Liver (tissue), 9 donors: ENCODE results near the gene PRIMPOL. TPM values are rescaled to one million over a fixed set of nuclear protein-coding genes. Genes with fewer than 3 reads are reported as not detected.
A peak's percentile ranks its signal among the peaks of the same experiment; 100 is the strongest.

Experiments
- DNase-seq: peaks from one replicate; pipeline ENCODE4 v3.0.0-alpha.2; 2017; ENCODE audit warnings: low spot score
- H3K27ac ChIP-seq, 2 donors: one replicate each; pipeline ENCODE4 v1.7.0; 2013; ENCODE audit warnings: inconsistent platforms in 2 of 2, low read length in 2 of 2, control low read depth in 1 of 2, low read depth in 1 of 2, mild to moderate bottlenecking in 1 of 2
- H3K27me3 ChIP-seq, 4 donors: one replicate each; pipeline versions ENCODE4 v1.6.1 to v1.7.0; 2013; ENCODE audit warnings: low read length in 3 of 4, inconsistent platforms in 1 of 4, mild to moderate bottlenecking in 1 of 4, moderate library complexity in 1 of 4; ENCODE audit not compliant: control insufficient read depth in 4 of 4, insufficient read depth in 4 of 4
- H3K36me3 ChIP-seq, 4 donors: one replicate each; pipeline versions ENCODE4 v1.6.1 to v1.7.0; 2013; ENCODE audit warnings: low read length in 3 of 4, mild to moderate bottlenecking in 3 of 4, low read depth in 1 of 4, moderate library complexity in 1 of 4; ENCODE audit not compliant: control insufficient read depth in 4 of 4, insufficient read depth in 3 of 4
- H3K4me1 ChIP-seq, 4 donors: one replicate each; pipeline versions ENCODE4 v1.6.1 to v1.7.0; 2013; ENCODE audit warnings: low read length in 3 of 4, mild to moderate bottlenecking in 3 of 4, moderate library complexity in 1 of 4; ENCODE audit not compliant: control insufficient read depth in 4 of 4, insufficient read depth in 4 of 4
- H3K4me3 ChIP-seq, 3 donors: one replicate each; pipeline versions ENCODE4 v1.6.1 to v1.7.0; 2013; ENCODE audit warnings: low read length in 3 of 3, control low read depth in 1 of 3, low read depth in 1 of 3, mild to moderate bottlenecking in 1 of 3
- H3K9ac ChIP-seq, 2 donors: one replicate each; pipeline ENCODE4 v1.7.0; 2013; ENCODE audit warnings: low read length in 2 of 2, mild to moderate bottlenecking in 2 of 2, moderate library complexity in 2 of 2, control low read depth in 1 of 2, low read depth in 1 of 2
- H3K9me3 ChIP-seq, 4 donors: one replicate each; pipeline versions ENCODE4 v1.6.1 to v1.7.0; 2013; ENCODE audit warnings: low read length in 3 of 4; ENCODE audit not compliant: control insufficient read depth in 4 of 4
- EGR1 ChIP-seq, 2 donors: IDR thresholded peaks; 2 replicates each; pipeline ENCODE4 v1.6.1; 2016 to 2018; ENCODE audit warnings: antibody characterized with exemption in 2 of 2, low read depth in 2 of 2
- FOXA1 ChIP-seq: IDR thresholded peaks from 2 replicates; pipeline ENCODE4 v1.6.1; 2016; ENCODE audit warnings: antibody characterized with exemption
- FOXA2 ChIP-seq: IDR thresholded peaks from 2 replicates; pipeline ENCODE4 v1.6.1; 2016; ENCODE audit warnings: antibody characterized with exemption
- GABPA ChIP-seq, 2 donors: IDR thresholded peaks in 1 of 2; conservative IDR thresholded peaks in 1 of 2; 2 replicates each; pipeline ENCODE4 v1.6.1; 2016; ENCODE audit warnings: antibody characterized with exemption in 2 of 2, mild to moderate bottlenecking in 1 of 2, moderate library complexity in 1 of 2
- HNF4A ChIP-seq, 2 donors: conservative IDR thresholded peaks; 2 replicates each; pipeline ENCODE4 v1.6.1; 2016; ENCODE audit warnings: antibody characterized with exemption in 2 of 2, mild to moderate bottlenecking in 2 of 2
- HNF4G ChIP-seq: IDR thresholded peaks from 2 replicates; pipeline ENCODE4 v1.6.1; 2016; ENCODE audit warnings: antibody characterized with exemption
- JUND ChIP-seq, 2 donors: IDR thresholded peaks; 2 replicates each; pipeline ENCODE4 v1.6.1; 2016; ENCODE audit warnings: antibody characterized with exemption in 2 of 2
- NR2F2 ChIP-seq: IDR thresholded peaks from 2 replicates; pipeline ENCODE4 v1.6.1; 2016; ENCODE audit warnings: antibody characterized with exemption
- RAD21 ChIP-seq, 2 donors: IDR thresholded peaks; 2 replicates each; pipeline ENCODE4 v1.6.1; 2016; ENCODE audit warnings: antibody characterized with exemption in 2 of 2, mild to moderate bottlenecking in 2 of 2
- RXRA ChIP-seq, 2 donors: IDR thresholded peaks; 2 replicates each; pipeline ENCODE4 v1.6.1; 2017 to 2018; ENCODE audit warnings: antibody characterized with exemption in 2 of 2, mild to moderate bottlenecking in 1 of 2
- YY1 ChIP-seq: IDR thresholded peaks from 2 replicates; pipeline ENCODE4 v1.6.1; 2016; ENCODE audit warnings: antibody characterized with exemption, mild to moderate bottlenecking
- WGBS: extraction: QIAGEN DNeasy Blood & Tissue Kit; methylation state at CpG from one replicate; pipeline ENCODE4 v1.1.7; 2013; 5-methylcytosine and 5-hydroxymethylcytosine counted together
- polyA plus RNA-seq, 2 donors: library from polyadenylated mRNA; stranded (reverse) in 1 of 2; unstranded in 1 of 2; fragments of 200-250 nt in 1 of 2; fragments of >200 nt in 1 of 2; fragmentation: Nextera tagmentation in 1 of 2; extraction: Ambion mirVana in 1 of 2; gene quantifications; one replicate each; pipeline versions ENCODE4 v1.2.1 to v1.2.3, GENCODE V29; 2013 to 2015
- total RNA-seq, 2 donors: library from RNA; depleted of rRNA; stranded (reverse); fragments of >200 nt; gene quantifications; one replicate each; pipeline ENCODE4 v1.2.3, GENCODE V29; 2014
- TF ChIP-seq, protein P1 (sequence below): IDR thresholded peaks from 2 replicates; pipeline ENCODE4 v1.6.1; 2016; ENCODE audit warnings: antibody characterized with exemption, mild to moderate bottlenecking
- TF ChIP-seq, protein P2 (sequence below): IDR thresholded peaks from 2 replicates; pipeline ENCODE4 v1.6.1; 2016; ENCODE audit warnings: antibody characterized with exemption
- TF ChIP-seq, protein P3 (sequence below): IDR thresholded peaks from 2 replicates; pipeline ENCODE4 v1.6.1; 2016; ENCODE audit warnings: antibody characterized with exemption
- TF ChIP-seq, protein P4 (sequence below): IDR thresholded peaks from 2 replicates; pipeline ENCODE4 v1.6.1; 2016; ENCODE audit warnings: antibody characterized with exemption
- donor health status: healthy.
- donor health status: healthy.
- donor health status: healthy.
- donor health status: healthy.
- donor health status: healthy.

The PRIMPOL gene
- total and polyA plus RNA-seq, 4 donors = 2.2 to 7.3 (median 5.5) TPM

DNA sequence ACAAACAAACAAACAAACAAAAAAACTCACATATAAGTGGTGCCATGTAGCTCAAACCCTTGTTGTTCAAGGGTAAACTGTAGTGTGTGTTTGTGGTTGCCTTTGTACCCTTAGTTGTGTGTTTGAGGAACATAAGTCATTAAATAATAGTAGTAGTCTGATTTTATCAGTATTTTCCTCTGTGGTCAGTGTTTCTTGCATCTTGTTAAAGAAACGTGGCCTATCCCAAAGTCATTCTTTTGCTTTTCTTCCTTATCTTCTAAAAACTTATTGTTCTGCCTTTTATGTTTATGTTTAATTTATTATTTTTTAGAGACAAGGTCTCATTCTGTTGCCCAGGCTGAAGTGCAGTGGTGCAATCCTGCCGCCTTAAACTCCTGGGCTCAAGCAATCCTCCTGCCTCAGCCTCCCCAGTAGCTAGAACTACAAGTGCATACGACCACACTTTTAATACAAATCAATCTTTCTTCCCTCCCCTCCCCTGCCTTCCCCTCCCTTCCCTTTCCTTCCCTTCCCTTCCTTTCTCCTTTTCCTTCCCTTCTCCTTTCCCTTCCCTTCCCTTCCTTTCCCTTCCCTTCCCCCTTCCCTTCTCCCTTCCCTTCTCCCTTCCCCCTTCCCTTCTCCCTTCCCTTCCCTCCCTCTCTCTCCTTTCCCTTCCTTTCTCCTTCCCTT is 26.4 kb downstream of the PRIMPOL start:
- WGBS = 93% methylated on average over 3 of the region's 3 CpGs
- no peak overlapping the region for H3K4me3 ChIP-seq
- no peaks in the 10 kb centered on the region for H3K9me3 ChIP-seq
- H3K9ac ChIP-seq = no peak overlapping the region
- no peaks in the 10 kb centered on the region for H3K27me3 ChIP-seq
- TF ChIP-seq FOXA2 = no peak
- TF ChIP-seq FOXA1 = no peak
- TF ChIP-seq, protein P1, sequence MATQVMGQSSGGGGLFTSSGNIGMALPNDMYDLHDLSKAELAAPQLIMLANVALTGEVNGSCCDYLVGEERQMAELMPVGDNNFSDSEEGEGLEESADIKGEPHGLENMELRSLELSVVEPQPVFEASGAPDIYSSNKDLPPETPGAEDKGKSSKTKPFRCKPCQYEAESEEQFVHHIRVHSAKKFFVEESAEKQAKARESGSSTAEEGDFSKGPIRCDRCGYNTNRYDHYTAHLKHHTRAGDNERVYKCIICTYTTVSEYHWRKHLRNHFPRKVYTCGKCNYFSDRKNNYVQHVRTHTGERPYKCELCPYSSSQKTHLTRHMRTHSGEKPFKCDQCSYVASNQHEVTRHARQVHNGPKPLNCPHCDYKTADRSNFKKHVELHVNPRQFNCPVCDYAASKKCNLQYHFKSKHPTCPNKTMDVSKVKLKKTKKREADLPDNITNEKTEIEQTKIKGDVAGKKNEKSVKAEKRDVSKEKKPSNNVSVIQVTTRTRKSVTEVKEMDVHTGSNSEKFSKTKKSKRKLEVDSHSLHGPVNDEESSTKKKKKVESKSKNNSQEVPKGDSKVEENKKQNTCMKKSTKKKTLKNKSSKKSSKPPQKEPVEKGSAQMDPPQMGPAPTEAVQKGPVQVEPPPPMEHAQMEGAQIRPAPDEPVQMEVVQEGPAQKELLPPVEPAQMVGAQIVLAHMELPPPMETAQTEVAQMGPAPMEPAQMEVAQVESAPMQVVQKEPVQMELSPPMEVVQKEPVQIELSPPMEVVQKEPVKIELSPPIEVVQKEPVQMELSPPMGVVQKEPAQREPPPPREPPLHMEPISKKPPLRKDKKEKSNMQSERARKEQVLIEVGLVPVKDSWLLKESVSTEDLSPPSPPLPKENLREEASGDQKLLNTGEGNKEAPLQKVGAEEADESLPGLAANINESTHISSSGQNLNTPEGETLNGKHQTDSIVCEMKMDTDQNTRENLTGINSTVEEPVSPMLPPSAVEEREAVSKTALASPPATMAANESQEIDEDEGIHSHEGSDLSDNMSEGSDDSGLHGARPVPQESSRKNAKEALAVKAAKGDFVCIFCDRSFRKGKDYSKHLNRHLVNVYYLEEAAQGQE = no peak
- no peak for TF ChIP-seq RAD21 (IDR thresholded peaks at IDR 0.05)
- TF ChIP-seq, protein P2, sequence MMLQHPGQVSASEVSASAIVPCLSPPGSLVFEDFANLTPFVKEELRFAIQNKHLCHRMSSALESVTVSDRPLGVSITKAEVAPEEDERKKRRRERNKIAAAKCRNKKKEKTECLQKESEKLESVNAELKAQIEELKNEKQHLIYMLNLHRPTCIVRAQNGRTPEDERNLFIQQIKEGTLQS = no peak
- no peak for DNase-seq
- H3K36me3 ChIP-seq = peaks cover 0 to 11% (median 8%) of the 10 kb centered on the region in 4 donors
- H3K27ac ChIP-seq = no peak overlapping the region
- peaks cover 0 to 3% (median 0%) of the 10 kb centered on the region in 4 donors for H3K4me1 ChIP-seq

DNA sequence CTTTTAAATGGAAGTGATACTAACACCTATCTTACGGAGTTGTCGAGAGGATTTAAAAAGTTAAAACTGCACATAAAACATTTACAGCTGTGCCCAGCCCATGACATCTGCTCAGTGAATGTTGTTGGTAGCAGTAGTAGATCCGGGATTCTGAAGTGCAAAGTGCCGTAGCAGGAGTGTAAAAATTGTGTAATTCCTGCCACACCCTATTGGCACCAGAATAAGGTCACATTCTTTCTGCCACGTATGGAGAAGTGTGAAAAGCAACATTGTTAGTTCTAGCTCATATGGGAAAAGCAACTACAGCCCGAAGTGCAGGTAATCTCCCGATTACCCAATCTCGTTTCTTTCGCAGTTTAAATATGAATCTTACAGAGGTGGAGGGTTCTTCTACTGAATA is 31.2 kb downstream of the PRIMPOL start:
- no peak for DNase-seq
- 69% methylated on average over 9 of the region's 9 CpGs for WGBS

DNA sequence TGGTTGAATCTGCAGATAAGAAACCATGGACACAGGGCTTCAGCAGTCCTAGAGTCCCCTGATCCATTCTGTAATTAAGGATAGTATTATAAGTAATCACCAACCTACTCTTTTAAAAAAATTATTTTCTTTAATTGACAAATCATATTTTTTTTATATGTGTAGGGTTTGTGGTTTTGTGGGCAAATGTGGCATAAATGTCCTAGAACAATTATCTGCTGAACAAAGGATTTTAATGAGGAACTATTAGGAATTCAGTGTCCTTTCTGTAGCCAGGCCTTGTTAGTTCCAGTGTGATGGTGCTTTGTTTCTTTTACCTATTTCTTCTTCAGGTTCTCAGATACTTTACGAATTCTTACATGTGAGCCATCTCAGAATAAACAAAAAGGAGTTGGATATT is 32.4 kb downstream of the PRIMPOL start:
- Histone ChIP-seq H3K4me1 (peaks cover 0 to 3% (median 0%) of the 10 kb centered on the region in 4 donors), H3K36me3 (peaks cover 0 to 2% (median under 1%) of the 10 kb centered on the region in 4 donors), H3K27me3 (no peaks in the 10 kb centered on the region), H3K9ac (no peak overlapping the region), H3K9me3 (no peaks in the 10 kb centered on the region), H3K27ac (no peak overlapping the region), H3K4me3 (no peak overlapping the region)
- 97% methylated on average over 1 of the region's 1 CpG for WGBS
- no peak for DNase-seq
- TF ChIP-seq NR2F2 (no peak), RAD21 (IDR thresholded peaks at IDR 0.05) (no peak), RXRA (IDR thresholded peaks at IDR 0.05) (no peak), JUND (IDR thresholded peaks at IDR 0.05) (no peak), HNF4A (conservative IDR thresholded peaks at IDR 0.05) (no peak), YY1 (no peak), FOXA2 (no peak), HNF4G (no peak), GABPA (IDR thresholded peaks at IDR 0.05 in 1 of 2, conservative IDR thresholded peaks at IDR 0.05 in 1 of 2) (no peak), FOXA1 (no peak), EGR1 (IDR thresholded peaks at IDR 0.05; ENCODE audit: low read depth in 2 of 2) (no peak)
- TF ChIP-seq, protein P3, sequence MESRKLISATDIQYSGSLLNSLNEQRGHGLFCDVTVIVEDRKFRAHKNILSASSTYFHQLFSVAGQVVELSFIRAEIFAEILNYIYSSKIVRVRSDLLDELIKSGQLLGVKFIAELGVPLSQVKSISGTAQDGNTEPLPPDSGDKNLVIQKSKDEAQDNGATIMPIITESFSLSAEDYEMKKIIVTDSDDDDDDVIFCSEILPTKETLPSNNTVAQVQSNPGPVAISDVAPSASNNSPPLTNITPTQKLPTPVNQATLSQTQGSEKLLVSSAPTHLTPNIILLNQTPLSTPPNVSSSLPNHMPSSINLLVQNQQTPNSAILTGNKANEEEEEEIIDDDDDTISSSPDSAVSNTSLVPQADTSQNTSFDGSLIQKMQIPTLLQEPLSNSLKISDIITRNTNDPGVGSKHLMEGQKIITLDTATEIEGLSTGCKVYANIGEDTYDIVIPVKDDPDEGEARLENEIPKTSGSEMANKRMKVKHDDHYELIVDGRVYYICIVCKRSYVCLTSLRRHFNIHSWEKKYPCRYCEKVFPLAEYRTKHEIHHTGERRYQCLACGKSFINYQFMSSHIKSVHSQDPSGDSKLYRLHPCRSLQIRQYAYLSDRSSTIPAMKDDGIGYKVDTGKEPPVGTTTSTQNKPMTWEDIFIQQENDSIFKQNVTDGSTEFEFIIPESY = no peak
- TF ChIP-seq, protein P4, sequence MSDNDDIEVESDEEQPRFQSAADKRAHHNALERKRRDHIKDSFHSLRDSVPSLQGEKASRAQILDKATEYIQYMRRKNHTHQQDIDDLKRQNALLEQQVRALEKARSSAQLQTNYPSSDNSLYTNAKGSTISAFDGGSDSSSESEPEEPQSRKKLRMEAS = no peak
- TF ChIP-seq, protein P1 = no peak
- TF ChIP-seq, protein P2 = no peak

More for the DNA sequence above, 31.2 kb downstream of the PRIMPOL start:
- H3K27ac ChIP-seq = no peak overlapping the region
- H3K4me3 ChIP-seq = no peak overlapping the region
- peaks cover 0 to 2% (median 0%) of the 10 kb centered on the region in 4 donors for H3K36me3 ChIP-seq
- no peaks in the 10 kb centered on the region for H3K9me3 ChIP-seq
- H3K4me1 ChIP-seq = peaks cover 0 to 3% (median 0%) of the 10 kb centered on the region in 4 donors
- H3K27me3 ChIP-seq = no peaks in the 10 kb centered on the region
- peak in 1 of 2 donors; percentile 8 for TF ChIP-seq HNF4A (conservative IDR thresholded peaks at IDR 0.05)
- TF ChIP-seq RXRA (IDR thresholded peaks at IDR 0.05) = no peak
- no peak overlapping the region for H3K9ac ChIP-seq
